SK-N-SH (cell line): ENCODE measurements around the gene SRRM4. TPM values are rescaled to one million over a fixed set of nuclear protein-coding genes. Genes with fewer than 3 reads are reported as not detected.

Experiments used
- CTCF ChIA-PET: fragments of 300-600, 350-600 bp; formaldehyde crosslinking; extraction: SDS; loops from one replicate; lab custom pipeline; 2021; lab: Yijun Ruan, JAX
- POLR2A ChIA-PET: fragments of 350-600 bp; sonication (Branson Sonifier 250); formaldehyde crosslinking; extraction: SDS; loops from one replicate; lab custom pipeline; 2020; ENCODE audit warnings: antibody characterized with exemption, inconsistent platforms; lab: Yijun Ruan, JAX
- DNase-seq: peaks from one replicate; pipeline ENCODE4 v3.0.0; 2012
- H2AFZ ChIP-seq: fragments of 200-600 bp; sonication (generic); 2 replicates; pipeline ENCODE4 v1.8.1; 2016; ENCODE audit warnings: antibody characterized with exemption, mild to moderate bottlenecking, low read depth
- H3F3A ChIP-seq: fragments of 200-600 bp; sonication (generic); replicated peaks from 2 replicates; pipeline ENCODE3; 2016; ENCODE audit warnings: antibody characterized with exemption, mild to moderate bottlenecking; ENCODE audit not compliant: insufficient read depth
- H3K27ac ChIP-seq, 2 experiments: fragments of 200-500 bp in 1 of 2; fragments of 200-600 bp in 1 of 2; sonication (Bioruptor generic) in 1 of 2; sonication (generic), shearing (Covaris generic) in 1 of 2; 2 replicates each; pipeline versions ENCODE4 v1.5.1 to v1.6.1; 2014 to 2016; ENCODE audit warnings: low read depth in 2 of 2, inconsistent platforms in 1 of 2, low read length in 1 of 2, mild to moderate bottlenecking in 1 of 2, mixed read lengths in 1 of 2
- H3K27me3 ChIP-seq: fragments of 200-600 bp; sonication (generic), shearing (Covaris generic); 2 replicates; pipeline ENCODE4 v1.6.1; 2016; ENCODE audit warnings: mixed run types; ENCODE audit not compliant: insufficient read depth
- H3K36me3 ChIP-seq, 2 experiments: fragments of 200-500 bp in 1 of 2; fragments of 200-600 bp in 1 of 2; sonication (Bioruptor generic) in 1 of 2; sonication (generic) in 1 of 2; replicated peaks in 1 of 2; 2 replicates each; pipeline versions ENCODE3 to v1.5.1; 2014 to 2016; ENCODE audit warnings: low read length in 1 of 2, mild to moderate bottlenecking in 1 of 2; ENCODE audit not compliant: insufficient read depth in 2 of 2, control insufficient read depth in 1 of 2
- H3K4me1 ChIP-seq, 2 experiments: fragments of 200-500 bp in 1 of 2; fragments of 200-600 bp in 1 of 2; sonication (Bioruptor generic) in 1 of 2; sonication (generic), shearing (Covaris generic) in 1 of 2; 2 replicates each; pipeline versions ENCODE4 v1.5.1 to v1.6.1; 2014 to 2016; ENCODE audit warnings: low read depth in 1 of 2, low read length in 1 of 2, mixed run types in 1 of 2; ENCODE audit not compliant: insufficient read depth in 2 of 2, control insufficient read depth in 1 of 2
- H3K4me2 ChIP-seq: fragments of 200-600 bp; sonication (generic), shearing (Covaris generic); 2 replicates; pipeline ENCODE4 v1.6.1; 2017; ENCODE audit warnings: mixed run types
- H3K4me3 ChIP-seq, 2 experiments: fragments of 200-500 bp in 1 of 2; fragments of 200-600 bp in 1 of 2; sonication (Bioruptor generic) in 1 of 2; sonication (generic), shearing (Covaris generic) in 1 of 2; 2 replicates each; pipeline versions ENCODE4 v1.5.1 to v1.8.1; 2014 to 2016; ENCODE audit warnings: low read depth in 2 of 2, inconsistent platforms in 1 of 2, low read length in 1 of 2, mild to moderate bottlenecking in 1 of 2, mixed read lengths in 1 of 2, moderate library complexity in 1 of 2
- H3K79me2 ChIP-seq: fragments of 200-600 bp; sonication (generic); 2 replicates; pipeline ENCODE4 v1.8.1; 2017; ENCODE audit warnings: mild to moderate bottlenecking; ENCODE audit not compliant: insufficient read depth
- H3K9ac ChIP-seq: fragments of 200-600 bp; sonication (generic); 2 replicates; pipeline ENCODE4 v1.6.1; 2017; ENCODE audit warnings: mixed run types
- H3K9me2 ChIP-seq: fragments of 200-600 bp; sonication (generic); 2 replicates; pipeline ENCODE4 v1.6.1; 2017; ENCODE audit warnings: mixed run types
- H3K9me3 ChIP-seq: fragments of 200-600 bp; sonication (generic); 2 replicates; pipeline ENCODE4 v1.6.1; 2017; ENCODE audit warnings: mixed run types, mild to moderate bottlenecking, moderate library complexity
- H4K20me1 ChIP-seq: fragments of 200-600 bp; sonication (generic); 2 replicates; pipeline ENCODE4 v1.6.1; 2017; ENCODE audit warnings: mild to moderate bottlenecking, mixed run types; ENCODE audit not compliant: insufficient read depth
- CHD2 ChIP-seq: fragments of 150-350 bp; IDR thresholded peaks from 2 replicates; pipeline ENCODE4 v1.6.1; 2018; ENCODE audit warnings: low read length; ENCODE audit not compliant: partially characterized antibody
- MXI1 ChIP-seq: IDR thresholded peaks from 2 replicates; pipeline ENCODE4 v1.6.1; 2012; ENCODE audit warnings: mild to moderate bottlenecking, low read depth, low read length, improper control_type of control experiment
- RAD21 ChIP-seq: IDR thresholded peaks from 2 replicates; pipeline ENCODE4 v1.6.1; 2012; ENCODE audit warnings: mild to moderate bottlenecking, low read length
- TEAD4 ChIP-seq: IDR thresholded peaks from 2 replicates; pipeline ENCODE4 v1.4.0; 2012; ENCODE audit warnings: mild to moderate bottlenecking, borderline replicate concordance; ENCODE audit not compliant: insufficient read depth
- ZBTB33 ChIP-seq: IDR thresholded peaks from 2 replicates; pipeline ENCODE4 v1.4.0; 2012; ENCODE audit warnings: low read depth, borderline replicate concordance
- WGBS: methylation state at CpG from one replicate; pipeline ENCODE4 v1.1.6; 2017; ENCODE audit warnings: low lambda C conversion rate; 5-methylcytosine and 5-hydroxymethylcytosine counted together
- polyA plus RNA-seq, 3 experiments: library from polyadenylated mRNA; depleted of rRNA; stranded (reverse); fragments of >200 nt; gene quantifications; 2 replicates each; pipeline ENCODE4 v1.2.3, GENCODE V29; 2012

The SRRM4 gene
- polyA plus RNA-seq, 1 of the 3 experiments (the other 2 are of a cell fraction) = 0.03 TPM

DNA sequence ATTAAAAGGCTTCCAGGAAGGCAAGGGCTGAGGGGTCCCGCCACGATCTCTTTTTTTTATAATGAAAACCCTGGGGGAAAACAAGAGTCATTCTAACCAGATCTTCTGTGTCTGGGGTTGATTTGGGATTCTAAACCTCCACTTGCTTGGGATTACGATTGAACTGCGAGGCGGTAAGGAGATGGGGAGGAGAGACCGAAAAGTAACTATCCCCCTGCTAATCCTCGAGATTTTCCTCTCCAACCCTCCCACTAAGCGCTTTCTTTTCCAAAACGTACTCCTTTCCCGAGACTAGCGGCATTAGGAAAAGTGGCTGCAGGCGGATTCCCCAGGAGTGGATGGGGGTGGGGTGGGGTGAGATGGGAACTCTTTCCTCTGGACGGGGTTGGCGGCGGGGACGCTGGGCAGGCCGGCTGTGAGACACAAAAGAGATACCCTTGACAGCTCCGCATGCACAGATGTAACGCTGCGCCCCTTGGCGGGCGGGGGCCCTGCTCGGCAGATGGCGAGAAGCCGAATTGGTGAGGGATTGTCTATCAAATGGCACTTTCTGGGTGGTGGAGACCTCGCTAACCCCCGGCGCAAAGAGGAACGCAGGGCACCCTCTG, 830 bp upstream of the SRRM4 start:
- TF ChIP-seq MXI1 (peak; percentile 76), RAD21 (0 out of 2 replicates have a peak, but pooled peaks have one; percentile 3), CHD2 (no peak), ZBTB33 (no peak)
- TF ChIP-seq, all 33 proteins: peak for 2
- no peaks in the 10 kb centered on the region for H3K36me3 ChIP-seq
- H4K20me1 ChIP-seq = no peaks in the 10 kb centered on the region
- ChIA-PET POLR2A (interaction anchor here (1.1 to 2.1 kb wide), 5 partner anchors 19 to 433 kb away, joined by 3 to 11 read pairs (median 3); no protein-coding TSS in a partner anchor), CTCF (interaction anchor here (0.7 to 3.0 kb wide), 7 partner anchors 56 to 435 kb away, joined by 3 to 21 read pairs (median 4); no protein-coding TSS in a partner anchor)
- no peaks in the 10 kb centered on the region for H3K9me2 ChIP-seq
- 3% methylated on average over 21 of the region's 29 CpGs for WGBS
- no peak overlapping the region for H2AFZ ChIP-seq
- H3K9me3 ChIP-seq = no peaks in the 10 kb centered on the region
- no peaks in the 10 kb centered on the region for H3K27me3 ChIP-seq
- H3K4me2 ChIP-seq = no peak overlapping the region; the same call in 1 of the 2 replicates
- peaks cover 0 to 12% of the 10 kb centered on the region in 2 experiments; a peak in 2 of 4 replicates for H3K4me1 ChIP-seq
- no peak overlapping the region for H3K9ac ChIP-seq
- peak overlapping the region in 1 of 2 experiments; percentile 89; a peak in 2 of 4 replicates for H3K27ac ChIP-seq
- H3K4me3 ChIP-seq = peak overlapping the region in 1 of 2 experiments; percentile 55; a peak in 2 of 4 replicates
- no peaks in the 10 kb centered on the region for H3F3A ChIP-seq
- H3K79me2 ChIP-seq = no peaks in the 10 kb centered on the region
- DNase-seq = peak; percentile 70

GRCh38 chr12:118982302-118982701, 961 bp downstream of the SRRM4 start:
- no peak overlapping the region for H2AFZ ChIP-seq
- 2% methylated on average over 7 of the region's 8 CpGs for WGBS
- CTCF ChIA-PET = interaction anchor here (0.9 to 3.0 kb wide), 14 partner anchors 18 to 462 kb away, joined by 3 to 21 read pairs (median 3); no protein-coding TSS in a partner anchor

More at GRCh38 chr12:118982302-118982701, 961 bp downstream of the SRRM4 start:
- no peaks in the 10 kb centered on the region for H3F3A ChIP-seq
- no peak for TF ChIP-seq TEAD4
- TF ChIP-seq, all 33 proteins: peak for 0
- Histone ChIP-seq H3K9ac (no peak overlapping the region), H4K20me1 (no peaks in the 10 kb centered on the region), H3K79me2 (no peaks in the 10 kb centered on the region), H3K4me1 (peaks cover 0 to 18% of the 10 kb centered on the region in 2 experiments; a peak in 2 of 4 replicates), H3K4me3 (peak overlapping the region in 1 of 2 experiments; percentile 55; a peak in 2 of 4 replicates), H3K9me2 (no peaks in the 10 kb centered on the region), H3K9me3 (no peaks in the 10 kb centered on the region), H3K4me2 (no peak overlapping the region), H3K36me3 (no peaks in the 10 kb centered on the region), H3K27me3 (no peaks in the 10 kb centered on the region), H3K27ac (peak overlapping the region in 1 of 2 experiments; percentile 89; a peak in 2 of 4 replicates)
- POLR2A ChIA-PET = interaction anchor here (0.6 to 2.1 kb wide), 5 partner anchors 24 to 561 kb away, joined by 3 to 11 read pairs (median 6); no protein-coding TSS in a partner anchor
- DNase-seq = no peak
